Caco-2 (cell line): ENCODE results near the gene RBM41. TPM values are rescaled to one million over a fixed set of nuclear protein-coding genes. Genes with fewer than 3 reads are reported as not detected.
A peak's percentile ranks its signal among the peaks of the same experiment; 100 is the strongest.

Experiments used
- BruUV-seq: library from RNA; stranded (reverse); fragments of 400-500 nt; replicated peaks from 2 replicates; lab custom pipeline; 2021; lab: Mats Ljungman, UMichigan
- CTCF ChIA-PET: fragments of 300-600 bp; sonication (Branson Sonifier 250); formaldehyde crosslinking; loops from one replicate; lab custom pipeline; 2022; ENCODE audit warnings: antibody characterized with exemption; lab: Charles Lee
- POLR2A ChIA-PET: fragments of 300-600 bp; sonication (Branson Sonifier 250); formaldehyde crosslinking; loops from one replicate; lab custom pipeline; 2022; ENCODE audit warnings: antibody characterized with exemption; lab: Charles Lee
- DNase-seq, 2 experiments: peaks; one replicate each; pipeline versions ENCODE4 v3.0.0 to v3.0.0-alpha.2; 2020 to 2022
- H3K27me3 ChIP-seq: replicated peaks from 2 replicates; pipeline ENCODE4 v1.6.0; 2011; ENCODE audit warnings: low read length; ENCODE audit not compliant: control insufficient read depth, insufficient read depth
- H3K36me3 ChIP-seq: 2 replicates; pipeline ENCODE4 v1.5.1; 2011; ENCODE audit warnings: low read length; ENCODE audit not compliant: control insufficient read depth, insufficient read depth
- H3K4me1 ChIP-seq: fragments of 250-450 bp; sonication (Bioruptor Pico); 2 replicates; pipeline ENCODE4 v1.5.1; 2020; ENCODE audit warnings: mild to moderate bottlenecking
- H3K4me3 ChIP-seq: 2 replicates; pipeline ENCODE4 v1.5.1; 2011; ENCODE audit warnings: low read depth, mild to moderate bottlenecking, control low read depth, low read length
- H3K9me3 ChIP-seq: fragments of 250-450 bp; sonication (Bioruptor Pico); 2 replicates; pipeline ENCODE4 v1.5.1; 2020; ENCODE audit warnings: mild to moderate bottlenecking, moderate library complexity
- H3K27ac Mint-ChIP-seq: one replicate; pipeline ENCODE4 v1.8.0; 2022; ENCODE audit warnings: mixed read lengths; ENCODE audit not compliant: unreplicated experiment
- H3K27me3 Mint-ChIP-seq: one replicate; pipeline ENCODE4 v1.8.0; 2022; ENCODE audit warnings: mixed read lengths; ENCODE audit not compliant: insufficient read depth, unreplicated experiment
- H3K36me3 Mint-ChIP-seq: one replicate; pipeline ENCODE4 v1.8.0; 2022; ENCODE audit warnings: mild to moderate bottlenecking, mixed read lengths; ENCODE audit not compliant: insufficient read depth, unreplicated experiment
- H3K4me1 Mint-ChIP-seq: one replicate; pipeline ENCODE4 v1.8.0; 2022; ENCODE audit warnings: low read depth, mixed read lengths; ENCODE audit not compliant: unreplicated experiment
- H3K4me3 Mint-ChIP-seq: one replicate; pipeline ENCODE4 v1.8.0; 2022; ENCODE audit warnings: mild to moderate bottlenecking, moderate library complexity, mixed read lengths; ENCODE audit not compliant: unreplicated experiment
- H3K9me3 Mint-ChIP-seq: one replicate; pipeline ENCODE4 v1.8.0; 2022; ENCODE audit warnings: mixed read lengths; ENCODE audit not compliant: unreplicated experiment
- intact Hi-C: fragments of 100-400 bp; cut with micrococcal nuclease; formaldehyde crosslinking; loops from one replicate; pipeline ENCODE4 v1.10.0; 2022; ENCODE audit not compliant: unreplicated experiment
- total RNA-seq: library from RNA; stranded (reverse); gene quantifications from 2 replicates; pipeline ENCODE4 v1.2.3, GENCODE V29; 2022
- TF ChIP-seq, protein P1 (sequence below), 2 experiments: fragments of 200-600 bp in 1 of 2; IDR thresholded peaks; 1 replicate in 1 of 2; 2 replicates in 1 of 2; pipeline versions ENCODE4 v1.5.1 to v1.8.0; 2011 to 2022; ENCODE audit warnings: antibody characterized with exemption in 1 of 2, control low read depth in 1 of 2, inconsistent platforms in 1 of 2, low read depth in 1 of 2, low read length in 1 of 2, mild to moderate bottlenecking in 1 of 2, moderate library complexity in 1 of 2; ENCODE audit not compliant: insufficient read depth in 1 of 2, severe bottlenecking in 1 of 2, unreplicated experiment in 1 of 2

The RBM41 gene
- total RNA-seq, 1 experiment from 2014 or later: 11.8 TPM

DNA sequence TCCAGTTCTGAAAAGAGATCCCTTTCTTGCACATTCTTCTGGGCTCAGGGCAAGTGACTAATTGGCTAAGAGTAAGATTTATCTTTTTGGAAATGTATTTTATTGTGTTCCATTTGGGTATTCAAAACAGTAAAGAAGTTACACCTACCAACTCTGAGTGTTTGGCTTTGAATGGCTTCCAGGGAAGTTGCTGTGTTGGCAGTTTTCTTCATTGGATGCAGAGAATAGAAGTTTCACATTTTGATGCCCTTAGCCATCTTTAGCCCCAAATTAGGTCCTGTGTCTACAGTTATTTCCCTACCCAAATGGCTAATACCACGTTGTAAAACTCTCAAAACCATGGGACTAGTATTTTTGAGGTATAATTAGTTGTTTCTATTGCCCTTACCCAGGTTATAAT lies 88.9 kb downstream of the RBM41 start:
- DNase-seq: no peak
- ChIA-PET POLR2A (no interaction called here), CTCF (no interaction called here)
- no peaks in the 10 kb centered on the region for H3K27me3 ChIP-seq
- intact Hi-C loops: loop anchor here (5.0 to 10.0 kb wide), 2 partner anchors 748 to 865 kb away; partner anchors contain the start of genes NCBP2L and TSC22D3
- no peak overlapping the region for H3K4me3 ChIP-seq
- BruUV-seq: no TSS peak
- Mint-ChIP-seq H3K27ac (no peak overlapping the region), H3K4me1 (no peaks in the 10 kb centered on the region), H3K9me3 (no peaks in the 10 kb centered on the region), H3K36me3 (no peaks in the 10 kb centered on the region), H3K27me3 (peaks cover 7% of the 10 kb centered on the region), H3K4me3 (no peak overlapping the region)
- no peaks in the 10 kb centered on the region for H3K4me1 ChIP-seq
- H3K9me3 ChIP-seq: no peaks in the 10 kb centered on the region
- no peaks in the 10 kb centered on the region for H3K36me3 ChIP-seq
- TF ChIP-seq, protein P1, sequence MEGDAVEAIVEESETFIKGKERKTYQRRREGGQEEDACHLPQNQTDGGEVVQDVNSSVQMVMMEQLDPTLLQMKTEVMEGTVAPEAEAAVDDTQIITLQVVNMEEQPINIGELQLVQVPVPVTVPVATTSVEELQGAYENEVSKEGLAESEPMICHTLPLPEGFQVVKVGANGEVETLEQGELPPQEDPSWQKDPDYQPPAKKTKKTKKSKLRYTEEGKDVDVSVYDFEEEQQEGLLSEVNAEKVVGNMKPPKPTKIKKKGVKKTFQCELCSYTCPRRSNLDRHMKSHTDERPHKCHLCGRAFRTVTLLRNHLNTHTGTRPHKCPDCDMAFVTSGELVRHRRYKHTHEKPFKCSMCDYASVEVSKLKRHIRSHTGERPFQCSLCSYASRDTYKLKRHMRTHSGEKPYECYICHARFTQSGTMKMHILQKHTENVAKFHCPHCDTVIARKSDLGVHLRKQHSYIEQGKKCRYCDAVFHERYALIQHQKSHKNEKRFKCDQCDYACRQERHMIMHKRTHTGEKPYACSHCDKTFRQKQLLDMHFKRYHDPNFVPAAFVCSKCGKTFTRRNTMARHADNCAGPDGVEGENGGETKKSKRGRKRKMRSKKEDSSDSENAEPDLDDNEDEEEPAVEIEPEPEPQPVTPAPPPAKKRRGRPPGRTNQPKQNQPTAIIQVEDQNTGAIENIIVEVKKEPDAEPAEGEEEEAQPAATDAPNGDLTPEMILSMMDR (IDR thresholded peaks at IDR 0.05; ENCODE audit: insufficient read depth in 1 of 2, low read depth in 1 of 2, low read length in 1 of 2, severe bottlenecking in 1 of 2, unreplicated experiment in 1 of 2): no peak

DNA sequence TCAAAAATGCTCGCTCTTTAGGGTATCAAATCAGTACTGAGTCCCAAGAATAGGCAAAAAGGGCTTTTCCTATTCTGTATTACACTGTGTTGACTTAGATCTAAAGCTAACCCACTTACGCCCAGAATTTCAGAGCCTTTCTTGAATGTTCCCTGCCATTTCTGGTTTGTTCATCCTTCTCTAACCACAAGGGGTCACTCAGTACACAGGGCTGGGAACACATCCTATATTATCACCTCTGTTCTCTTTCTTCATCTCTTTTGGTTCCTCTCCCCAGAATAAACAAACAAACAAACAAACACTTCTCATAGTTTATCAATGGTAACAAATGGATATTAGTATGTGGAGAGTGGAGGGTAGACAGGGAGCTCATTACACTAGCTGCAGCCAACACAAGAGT lies 93.1 kb downstream of the RBM41 start:
- no peaks in the 10 kb centered on the region for H3K36me3 ChIP-seq
- Mint-ChIP-seq H3K36me3 (no peaks in the 10 kb centered on the region), H3K9me3 (no peaks in the 10 kb centered on the region), H3K4me1 (no peaks in the 10 kb centered on the region), H3K27ac (no peak overlapping the region), H3K4me3 (no peak overlapping the region), H3K27me3 (peaks cover 3% of the 10 kb centered on the region)
- POLR2A ChIA-PET: no interaction called here
- DNase-seq: peak in 1 of 2 experiments; percentile 25
- H3K27me3 ChIP-seq: no peaks in the 10 kb centered on the region
- CTCF ChIA-PET: interaction anchor here (0.6 to 1.2 kb wide), 3 partner anchors 26 to 517 kb away, joined by 3 to 4 read pairs (median 3); partner anchors contain the start of gene MORC4
- BruUV-seq: no TSS peak
- no peaks in the 10 kb centered on the region for H3K4me1 ChIP-seq
- no peaks in the 10 kb centered on the region for H3K9me3 ChIP-seq
- no peak overlapping the region for H3K4me3 ChIP-seq
- intact Hi-C loops: loop anchor here (1.0 to 10.0 kb wide), 5 partner anchors 26 to 869 kb away; partner anchors contain the start of genes NCBP2L and TSC22D3
- TF ChIP-seq, protein P1 (IDR thresholded peaks at IDR 0.05; ENCODE audit: insufficient read depth in 1 of 2, low read depth in 1 of 2, low read length in 1 of 2, severe bottlenecking in 1 of 2, unreplicated experiment in 1 of 2): peak; percentile 50 to 55

DNA sequence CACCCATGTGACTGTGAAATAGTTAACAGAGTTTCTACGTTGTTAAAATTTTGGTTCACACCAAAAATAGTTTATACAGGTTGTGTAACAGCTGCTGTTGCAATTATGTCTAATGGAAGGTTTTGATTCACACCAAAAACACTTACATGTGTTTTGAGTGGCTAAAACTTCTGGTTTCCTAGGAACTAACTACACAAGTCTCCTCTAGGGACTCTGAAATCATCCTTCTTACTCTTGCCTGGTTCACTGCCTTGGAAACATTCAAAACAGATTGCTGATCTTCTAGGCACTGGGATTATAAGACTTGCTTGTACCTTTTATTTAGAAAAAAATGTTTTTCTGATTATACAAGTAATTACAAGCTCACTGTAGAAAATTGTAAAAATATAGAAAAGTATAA lies 103.7 kb downstream of the RBM41 start:
- Mint-ChIP-seq H3K27me3 (no peaks in the 10 kb centered on the region), H3K4me3 (no peak overlapping the region), H3K4me1 (no peaks in the 10 kb centered on the region), H3K9me3 (no peaks in the 10 kb centered on the region), H3K27ac (no peak overlapping the region), H3K36me3 (peaks cover 6% of the 10 kb centered on the region)
- no TSS peak for BruUV-seq
- TF ChIP-seq, protein P1 (IDR thresholded peaks at IDR 0.05; ENCODE audit: insufficient read depth in 1 of 2, low read depth in 1 of 2, low read length in 1 of 2, severe bottlenecking in 1 of 2, unreplicated experiment in 1 of 2): no peak
- Histone ChIP-seq H3K4me3 (no peak overlapping the region), H3K9me3 (no peaks in the 10 kb centered on the region), H3K4me1 (no peaks in the 10 kb centered on the region), H3K27me3 (no peaks in the 10 kb centered on the region), H3K36me3 (no peaks in the 10 kb centered on the region)
- ChIA-PET POLR2A (no interaction called here), CTCF (no interaction called here)
- intact Hi-C loops: no loop called here
- no peak for DNase-seq

Other genes with a start within 250 kb of the RBM41 start
- gene RIPPLY1, start 215.5 kb downstream of the RBM41 start, total RNA-seq: not detected in 2 replicates
- 2.9 and 3.6 TPM in 2 replicates for gene CLDN2, start 198.4 kb downstream of the RBM41 start, total RNA-seq
- gene MORC4, start 118.6 kb downstream of the RBM41 start, total RNA-seq: 67.6 and 69.7 TPM in 2 replicates
- gene NUP62CL, start 87.6 kb upstream of the RBM41 start, total RNA-seq: 1.00 and 1.5 TPM in 2 replicates
- gene DNAAF6, start 87.8 kb upstream of the RBM41 start, total RNA-seq: not detected in 2 replicates